Astrocyte (in vitro differentiated cells and primary cell): Measurements from ENCODE around the gene MMP21. TPM values are rescaled to one million over a fixed set of nuclear protein-coding genes. Genes with fewer than 3 reads are reported as not detected.

Source experiments
- DNase-seq: peaks from one replicate; pipeline ENCODE4 v3.0.0-alpha.2; 2010; ENCODE audit warnings: low read depth
- FAIRE-seq: peaks from 2 replicates; lab custom pipeline; 2011; peaks lifted over from hg19 to GRCh38; lab: Jason Lieb, UNC
- H2AFZ ChIP-seq: 2 replicates; pipeline ENCODE4 v1.6.0; 2012; ENCODE audit warnings: low read depth, low read length, inconsistent platforms
- H3K27ac ChIP-seq: 2 replicates; pipeline ENCODE4 v1.5.1; 2011; ENCODE audit warnings: low read depth, low read length, inconsistent platforms
- H3K27me3 ChIP-seq: 2 replicates; pipeline ENCODE4 v1.6.0; 2011; ENCODE audit warnings: low read length, inconsistent platforms; ENCODE audit not compliant: insufficient read depth
- H3K36me3 ChIP-seq: 2 replicates; pipeline ENCODE4 v1.5.1; 2011; ENCODE audit warnings: low read length, inconsistent platforms; ENCODE audit not compliant: insufficient read depth
- H3K4me1 ChIP-seq: 2 replicates; pipeline ENCODE4 v1.5.1; 2011; ENCODE audit warnings: low read length, inconsistent platforms; ENCODE audit not compliant: insufficient read depth
- H3K4me2 ChIP-seq: 2 replicates; pipeline ENCODE4 v1.6.0; 2012; ENCODE audit warnings: low read length, inconsistent platforms
- H3K4me3 ChIP-seq: 2 replicates; pipeline ENCODE4 v1.5.1; 2011; ENCODE audit warnings: low read depth, mild to moderate bottlenecking, low read length, inconsistent platforms; ENCODE audit not compliant: insufficient read depth
- H3K79me2 ChIP-seq: 2 replicates; pipeline ENCODE4 v1.6.0; 2012; ENCODE audit warnings: mild to moderate bottlenecking, low read length, inconsistent platforms; ENCODE audit not compliant: insufficient read depth
- H3K9ac ChIP-seq: 2 replicates; pipeline ENCODE4 v1.6.0; 2012; ENCODE audit warnings: mild to moderate bottlenecking, low read length, inconsistent platforms
- H3K9me3 ChIP-seq: 2 replicates; pipeline ENCODE4 v1.5.1; 2012; ENCODE audit warnings: low read depth, mild to moderate bottlenecking, low read length, inconsistent platforms; ENCODE audit not compliant: insufficient read depth
- H4K20me1 ChIP-seq: 2 replicates; pipeline ENCODE4 v1.6.0; 2012; ENCODE audit warnings: low read length, inconsistent platforms; ENCODE audit not compliant: insufficient read depth
- H3K27ac Mint-ChIP-seq: one replicate; pipeline ENCODE4 v1.8.0; 2021; ENCODE audit warnings: mild to moderate bottlenecking, mixed read lengths; ENCODE audit not compliant: unreplicated experiment
- H3K27me3 Mint-ChIP-seq: one replicate; pipeline ENCODE4 v1.8.0; 2021; ENCODE audit warnings: low read depth, mixed read lengths; ENCODE audit not compliant: unreplicated experiment
- H3K36me3 Mint-ChIP-seq: one replicate; pipeline ENCODE4 v1.8.0; 2021; ENCODE audit warnings: low read depth, mixed read lengths; ENCODE audit not compliant: unreplicated experiment
- H3K4me1 Mint-ChIP-seq: one replicate; pipeline ENCODE4 v1.8.0; 2021; ENCODE audit warnings: low read depth, mixed read lengths; ENCODE audit not compliant: unreplicated experiment
- H3K4me3 Mint-ChIP-seq: one replicate; pipeline ENCODE4 v1.8.0; 2021; ENCODE audit warnings: mild to moderate bottlenecking, moderate library complexity, mixed read lengths; ENCODE audit not compliant: unreplicated experiment
- H3K9me3 Mint-ChIP-seq: one replicate; pipeline ENCODE4 v1.8.0; 2021; ENCODE audit warnings: mild to moderate bottlenecking, mixed read lengths; ENCODE audit not compliant: unreplicated experiment
- EZH2 ChIP-seq: IDR thresholded peaks from 2 replicates; pipeline ENCODE4 v1.6.1; 2012; ENCODE audit warnings: mild to moderate bottlenecking, low read length, inconsistent platforms; ENCODE audit not compliant: insufficient read depth
- total RNA-seq: library from RNA; stranded (reverse); gene quantifications from 2 replicates; pipeline ENCODE4 v1.2.1, GENCODE V29; 2021
- TF ChIP-seq, protein P1 (sequence below): IDR thresholded peaks from 2 replicates; pipeline ENCODE4 v1.5.1; 2011; ENCODE audit warnings: low read depth, mild to moderate bottlenecking, inconsistent platforms, low read length, moderate library complexity; ENCODE audit not compliant: insufficient read depth

MMP21 gene
- total RNA-seq, 1 donor from 2014 or later = not detected

GRCh38 chr10:125769175-125769574 lies 6.4 kb downstream of the MMP21 start:
- Histone ChIP-seq H3K36me3 (peaks cover 10% of the 10 kb centered on the region), H4K20me1 (no peaks in the 10 kb centered on the region), H3K4me2 (no peak overlapping the region), H3K9ac (no peak overlapping the region), H3K27me3 (no peaks in the 10 kb centered on the region), H2AFZ (no peak overlapping the region), H3K4me3 (no peak overlapping the region), H3K4me1 (no peaks in the 10 kb centered on the region), H3K9me3 (no peaks in the 10 kb centered on the region), H3K79me2 (no peaks in the 10 kb centered on the region), H3K27ac (no peak overlapping the region)
- H3K27ac Mint-ChIP-seq = no peak overlapping the region
- no peak for TF ChIP-seq EZH2
- TF ChIP-seq, protein P1, sequence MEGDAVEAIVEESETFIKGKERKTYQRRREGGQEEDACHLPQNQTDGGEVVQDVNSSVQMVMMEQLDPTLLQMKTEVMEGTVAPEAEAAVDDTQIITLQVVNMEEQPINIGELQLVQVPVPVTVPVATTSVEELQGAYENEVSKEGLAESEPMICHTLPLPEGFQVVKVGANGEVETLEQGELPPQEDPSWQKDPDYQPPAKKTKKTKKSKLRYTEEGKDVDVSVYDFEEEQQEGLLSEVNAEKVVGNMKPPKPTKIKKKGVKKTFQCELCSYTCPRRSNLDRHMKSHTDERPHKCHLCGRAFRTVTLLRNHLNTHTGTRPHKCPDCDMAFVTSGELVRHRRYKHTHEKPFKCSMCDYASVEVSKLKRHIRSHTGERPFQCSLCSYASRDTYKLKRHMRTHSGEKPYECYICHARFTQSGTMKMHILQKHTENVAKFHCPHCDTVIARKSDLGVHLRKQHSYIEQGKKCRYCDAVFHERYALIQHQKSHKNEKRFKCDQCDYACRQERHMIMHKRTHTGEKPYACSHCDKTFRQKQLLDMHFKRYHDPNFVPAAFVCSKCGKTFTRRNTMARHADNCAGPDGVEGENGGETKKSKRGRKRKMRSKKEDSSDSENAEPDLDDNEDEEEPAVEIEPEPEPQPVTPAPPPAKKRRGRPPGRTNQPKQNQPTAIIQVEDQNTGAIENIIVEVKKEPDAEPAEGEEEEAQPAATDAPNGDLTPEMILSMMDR = no peak
- H3K9me3 Mint-ChIP-seq = no peaks in the 10 kb centered on the region
- peaks cover 4% of the 10 kb centered on the region for H3K4me1 Mint-ChIP-seq
- DNase-seq = no peak
- H3K4me3 Mint-ChIP-seq = no peak overlapping the region
- H3K27me3 Mint-ChIP-seq = no peaks in the 10 kb centered on the region
- no peak for FAIRE-seq
- H3K36me3 Mint-ChIP-seq = peaks cover 13% of the 10 kb centered on the region

DNA sequence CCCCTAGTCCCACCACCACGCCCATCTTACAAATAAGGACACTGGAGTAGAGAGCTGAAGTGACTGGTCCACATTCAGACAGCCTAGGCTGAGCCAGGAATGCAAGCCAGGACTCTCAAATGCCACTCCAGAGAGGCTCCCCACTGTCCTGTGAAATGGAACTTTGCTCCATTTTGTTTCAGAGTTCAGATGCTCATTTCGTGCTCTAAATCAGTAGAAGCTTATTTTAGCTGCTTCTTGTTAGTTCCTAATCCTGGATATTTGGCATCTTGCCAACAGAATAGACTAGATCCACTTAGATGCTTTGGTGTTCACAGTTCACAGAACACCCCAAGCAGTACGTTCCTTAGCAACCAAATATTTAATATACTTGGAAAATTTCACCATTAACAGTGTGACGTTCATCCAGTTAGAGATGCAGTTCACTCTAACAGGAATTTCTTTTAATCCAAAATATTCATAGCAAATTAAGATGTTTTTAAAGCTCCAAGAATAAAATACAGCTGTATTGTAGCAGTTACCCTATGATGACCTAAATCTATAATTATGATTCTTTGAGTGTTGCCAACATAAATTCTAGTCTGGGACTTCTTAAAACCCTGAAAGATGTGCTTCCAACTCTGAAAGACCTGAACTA lies 7.3 kb downstream of the MMP21 start:
- Histone ChIP-seq H3K4me2 (no peak overlapping the region), H3K27me3 (no peaks in the 10 kb centered on the region), H3K4me1 (no peaks in the 10 kb centered on the region), H3K36me3 (peaks cover 19% of the 10 kb centered on the region), H3K27ac (no peak overlapping the region), H3K9me3 (no peaks in the 10 kb centered on the region), H3K4me3 (no peak overlapping the region), H4K20me1 (no peaks in the 10 kb centered on the region), H2AFZ (no peak overlapping the region), H3K79me2 (no peaks in the 10 kb centered on the region), H3K9ac (no peak overlapping the region)
- H3K4me3 Mint-ChIP-seq = no peak overlapping the region
- TF ChIP-seq, protein P1 = no peak
- TF ChIP-seq EZH2 = no peak
- H3K36me3 Mint-ChIP-seq = peaks cover 19% of the 10 kb centered on the region
- H3K27me3 Mint-ChIP-seq = no peaks in the 10 kb centered on the region
- H3K27ac Mint-ChIP-seq = no peak overlapping the region
- H3K4me1 Mint-ChIP-seq = peaks cover 4% of the 10 kb centered on the region
- no peaks in the 10 kb centered on the region for H3K9me3 Mint-ChIP-seq
- no peak for DNase-seq
- no peak for FAIRE-seq

DNA sequence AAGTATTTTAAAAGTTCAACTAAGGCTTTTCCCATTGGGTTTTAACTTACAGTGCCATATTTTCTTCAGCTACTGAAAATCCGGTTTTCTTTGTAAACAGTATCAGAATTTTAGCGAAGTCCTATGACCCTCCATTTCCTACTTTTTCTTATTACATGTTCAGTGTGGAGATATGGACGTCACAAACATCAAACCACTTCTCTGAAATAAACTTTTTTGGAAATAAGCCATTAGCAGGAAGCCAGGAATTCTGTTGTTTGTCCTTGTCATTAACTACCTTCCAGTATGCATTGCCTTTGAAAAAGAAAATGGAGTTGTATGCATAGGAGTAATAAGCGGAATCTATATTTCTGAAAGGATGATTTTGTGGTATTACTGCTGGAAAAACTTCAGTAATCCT lies 9.1 kb downstream of the MMP21 start:
- no peak overlapping the region for H3K27ac Mint-ChIP-seq
- Histone ChIP-seq H3K79me2 (no peaks in the 10 kb centered on the region), H3K27ac (no peak overlapping the region), H4K20me1 (no peaks in the 10 kb centered on the region), H3K36me3 (peaks cover 25% of the 10 kb centered on the region), H3K4me2 (no peak overlapping the region), H3K4me3 (no peak overlapping the region), H3K4me1 (peaks cover 3% of the 10 kb centered on the region), H3K27me3 (no peaks in the 10 kb centered on the region), H3K9me3 (no peaks in the 10 kb centered on the region), H2AFZ (no peak overlapping the region), H3K9ac (no peak overlapping the region)
- DNase-seq = no peak
- H3K4me1 Mint-ChIP-seq = peaks cover 4% of the 10 kb centered on the region
- TF ChIP-seq EZH2 = no peak
- TF ChIP-seq, protein P1 = no peak
- H3K9me3 Mint-ChIP-seq = no peaks in the 10 kb centered on the region
- peaks cover 24% of the 10 kb centered on the region for H3K36me3 Mint-ChIP-seq
- H3K27me3 Mint-ChIP-seq = no peaks in the 10 kb centered on the region
- no peak for FAIRE-seq
- H3K4me3 Mint-ChIP-seq = no peak overlapping the region
